GM19193 (cell line): ENCODE results near the gene CD93.

ENCODE experiments used
- POLR2A ChIP-seq: IDR thresholded peaks from 4 replicates; pipeline ENCODE4 v1.6.1; 2011; ENCODE audit not compliant: insufficient read depth, insufficient read length; ENCODE audit errors: extremely low read depth

CD93 gene

DNA sequence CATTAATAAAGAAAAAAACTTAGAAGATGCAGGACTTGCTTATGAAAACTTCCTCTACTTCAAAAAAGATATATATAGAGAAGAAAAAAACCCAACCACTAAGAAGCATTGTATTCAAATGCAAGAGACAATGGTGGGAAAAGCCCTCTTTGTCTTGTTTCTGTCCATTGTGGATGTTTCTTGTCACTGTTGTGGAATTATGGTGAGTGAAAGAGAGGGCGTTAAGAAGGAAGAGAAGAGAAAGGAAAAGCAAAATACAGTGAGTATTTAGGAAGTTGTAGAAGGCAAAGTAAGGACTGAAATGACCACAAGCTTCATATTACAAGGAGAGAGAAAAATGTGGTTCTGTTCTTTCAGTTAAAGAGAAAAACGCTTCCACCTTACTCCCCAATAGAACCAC, 22.5 kb downstream of the CD93 start:
- TF ChIP-seq POLR2A, result no peak

GRCh38 chr20:23063168-23063567, 23.0 kb downstream of the CD93 start:
- TF ChIP-seq POLR2A, result no peak

DNA sequence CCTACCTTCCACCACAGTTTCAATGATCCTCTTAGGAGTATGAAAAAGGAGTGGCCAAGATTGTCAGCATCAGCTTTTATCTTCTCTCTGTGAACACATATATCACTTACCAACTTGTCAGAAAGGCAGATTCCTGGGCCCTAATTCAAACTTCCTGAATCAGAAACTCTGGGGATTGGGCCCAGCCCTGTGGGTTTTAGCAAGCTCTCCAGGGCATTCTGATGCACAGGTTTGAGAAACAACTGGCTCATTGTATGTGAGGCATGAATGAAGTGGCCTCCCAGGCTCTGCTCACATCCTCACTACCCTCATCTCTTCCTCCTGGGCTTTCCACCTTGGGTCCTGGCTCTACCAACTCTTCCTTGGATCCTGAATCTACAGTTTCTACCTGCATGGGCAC, 23.5 kb downstream of the CD93 start:
- no peak for TF ChIP-seq POLR2A

DNA sequence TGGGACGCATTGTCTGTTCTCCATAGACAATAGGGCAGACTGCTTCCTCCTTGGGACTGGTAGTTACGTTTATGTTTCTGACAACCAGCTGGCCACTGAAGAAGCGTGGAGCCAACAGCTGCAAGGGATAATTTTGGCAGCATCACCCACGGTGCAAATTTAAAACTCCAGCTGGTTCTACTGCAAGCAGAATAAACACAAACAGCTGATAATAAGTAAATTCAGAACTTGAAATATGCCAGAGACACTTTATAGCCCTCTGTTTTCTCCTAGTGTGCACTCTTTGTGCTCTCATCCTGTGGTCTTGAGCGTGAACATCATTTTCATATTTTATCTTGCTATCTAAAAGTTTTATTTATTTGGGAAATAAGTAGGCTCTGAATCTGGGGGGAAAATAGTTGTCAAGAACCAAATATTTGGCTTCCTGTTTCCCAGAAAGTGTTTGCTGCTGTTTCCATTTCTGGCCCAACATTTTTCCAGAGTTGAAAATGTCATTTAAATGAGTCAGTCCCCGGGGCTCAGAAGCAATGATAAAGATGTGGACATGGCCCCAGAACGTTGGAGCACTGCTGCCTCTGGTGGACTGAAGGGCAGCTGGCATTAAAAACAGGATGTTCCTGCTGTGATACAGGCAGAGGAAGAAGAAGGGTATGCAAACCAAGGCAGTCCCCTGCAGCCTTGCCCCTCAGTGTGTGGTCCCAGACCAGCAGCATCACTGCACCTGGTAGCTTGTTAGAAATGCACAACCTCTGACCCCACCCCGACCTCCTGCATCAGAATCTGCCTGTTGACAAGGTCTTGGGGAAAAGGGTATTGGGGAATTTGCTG, 24.2 kb downstream of the CD93 start:
- no peak for TF ChIP-seq POLR2A

- TF ChIP-seq POLR2A, result no peak
Measured at GRCh38 chr20:23061262-23061661, 24.9 kb downstream of the CD93 start.

- no peak for TF ChIP-seq POLR2A
Measured at GRCh38 chr20:23060629-23061028, 25.5 kb downstream of the CD93 start.

DNA sequence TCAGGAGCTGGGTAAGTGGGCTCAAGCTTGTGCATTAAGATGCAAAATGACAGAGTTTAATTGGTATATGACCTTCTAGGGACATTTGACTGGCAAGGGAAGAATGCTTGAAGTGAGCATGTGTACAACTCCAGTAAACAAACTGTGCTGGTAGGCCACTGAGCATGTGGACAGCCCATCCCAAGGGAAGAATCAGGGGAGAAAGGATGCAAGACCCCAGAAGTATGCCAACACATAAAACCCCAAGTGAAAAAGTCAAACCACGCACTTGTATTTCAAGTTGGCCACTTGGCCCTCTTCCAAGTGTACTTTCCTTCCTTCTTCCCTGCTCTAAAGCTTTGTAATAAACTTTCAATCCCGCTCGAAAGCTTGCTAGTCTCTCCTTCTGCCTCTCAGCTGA, 26.3 kb downstream of the CD93 start:
- no peak for TF ChIP-seq POLR2A

- TF ChIP-seq POLR2A, result no peak
Measured at GRCh38 chr20:23059001-23059400, 27.1 kb downstream of the CD93 start.

- TF ChIP-seq POLR2A, result no peak
Measured at GRCh38 chr20:23058240-23058639, 27.9 kb downstream of the CD93 start.

DNA sequence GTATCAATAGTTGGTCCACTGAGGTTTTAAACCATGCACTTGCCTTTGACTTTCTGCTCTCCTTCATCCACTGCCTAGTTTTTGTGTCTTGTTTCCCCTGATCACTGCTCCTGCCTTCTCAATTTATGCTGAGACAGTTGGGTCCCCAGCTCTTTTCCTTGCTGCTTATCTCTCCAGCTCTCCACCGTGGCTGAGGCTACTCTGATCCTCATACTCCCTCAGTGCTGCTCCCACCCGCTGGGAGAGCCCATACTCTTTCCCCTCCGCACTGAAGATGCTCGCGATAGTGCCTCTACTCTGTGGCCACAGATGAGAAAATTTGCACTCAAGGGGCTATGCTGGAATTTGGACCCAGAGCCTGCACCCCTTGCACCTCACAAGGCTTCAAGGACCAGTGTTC, 33.2 kb downstream of the CD93 start:
- TF ChIP-seq POLR2A, result no peak

DNA sequence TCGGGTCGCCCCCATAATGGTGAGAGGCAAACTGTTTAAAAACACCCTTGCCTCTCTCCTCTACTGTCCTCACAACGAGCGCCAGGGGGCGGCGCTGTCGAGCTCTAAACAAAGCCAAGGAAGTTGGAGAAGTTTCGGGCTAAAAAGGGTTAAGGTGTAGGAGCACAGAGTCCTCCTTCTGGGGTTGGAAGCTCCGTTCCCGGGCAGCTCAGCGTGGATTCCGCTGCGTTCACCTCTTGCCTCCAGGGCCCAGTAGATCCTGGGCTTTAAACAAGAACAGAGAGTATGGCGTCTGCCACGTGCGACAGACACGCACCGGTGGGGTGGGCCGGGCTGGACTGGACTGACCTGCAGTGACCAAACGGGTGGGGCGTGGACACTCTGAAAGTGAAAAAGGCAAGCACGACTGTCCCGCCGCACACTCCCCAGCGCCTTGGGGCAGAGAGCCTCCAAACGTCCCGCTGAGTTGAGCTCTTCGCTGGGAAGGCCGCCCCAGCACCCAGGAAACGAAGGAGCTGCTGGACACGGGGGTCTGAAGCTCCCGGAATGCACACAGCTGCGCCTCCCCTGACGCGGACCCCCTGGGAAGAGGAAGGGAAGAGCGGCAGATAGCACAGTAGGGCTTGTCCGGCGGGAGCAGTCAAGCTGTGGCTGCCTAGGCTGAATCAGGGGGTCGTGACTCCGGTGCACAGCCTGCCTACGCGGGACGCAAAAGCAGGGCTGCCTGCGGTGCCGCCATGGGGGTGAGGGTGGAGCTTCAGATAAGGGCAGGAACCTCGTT, 35.1 kb downstream of the CD93 start:
- TF ChIP-seq POLR2A, result no peak

- no peak for TF ChIP-seq POLR2A
Measured at GRCh38 chr20:23050076-23050838, 35.9 kb downstream of the CD93 start.

GRCh38 chr20:23049201-23050075, 36.7 kb downstream of the CD93 start, which contains the start of gene THBD:
Gene THBD, minus strand, starts transcription at chr20:23049672. Its CDS starts 168 bp downstream, at chr20:23049504.
- TF ChIP-seq POLR2A, result no peak
